ENCODE results near the gene MSTO1.
A peak's percentile ranks its signal among the peaks of the same experiment; 100 is the strongest.
"Not testable (repeated sequence)": the region's sequence is repeated elsewhere in the genome, so short reads cannot be mapped to it uniquely, and the experiment has no call there.

The MSTO1 gene

GRCh38 chr1:155608888-155609225, 1.2 kb upstream of the MSTO1 start:
- Histone ChIP-seq H4K20me1 (ENCODE audit: insufficient read depth, low read length) (no peaks in the 10 kb centered on the region), H3K27ac (ENCODE audit: low read depth, low read length, poor library complexity, severe bottlenecking) (peak overlapping the region; percentile 34), H3K4me1 (ENCODE audit: insufficient read depth, low read length, severe bottlenecking) (no peaks in the 10 kb centered on the region), H3K9me2 (ENCODE audit: low read depth, low read length) (no peaks in the 10 kb centered on the region), H3K9me3 (ENCODE audit: low read length) (no peaks in the 10 kb centered on the region), H3K4me3 (ENCODE audit: low read depth, low read length, poor library complexity, severe bottlenecking) (no peak overlapping the region), H3K79me2 (ENCODE audit: insufficient read depth, low read length) (no peaks in the 10 kb centered on the region), H3F3A (ENCODE audit: insufficient read depth, low read length) (no peaks in the 10 kb centered on the region), H3K4me2 (ENCODE audit: low read length) (no peak overlapping the region), H3K27me3 (ENCODE audit: insufficient read depth, low read length) (no peaks in the 10 kb centered on the region), H3K9ac (ENCODE audit: low read length) (no peak overlapping the region), H2AFZ (ENCODE audit: low read length) (no peak overlapping the region), H3K36me3 (ENCODE audit: insufficient read depth, low read length) (peaks cover 14% of the 10 kb centered on the region; the same call in 1 of the 2 replicates)
- no peak for TF ChIP-seq CTCF (IDR thresholded peaks at IDR 0.05; ENCODE audit: low read length)
- TF ChIP-seq EZH2 (IDR thresholded peaks at IDR 0.05; ENCODE audit: borderline replicate concordance, low read length): no peak

GRCh38 chr1:155610257-155610647, 234 bp downstream of the MSTO1 start:
- peaks cover 14% of the 10 kb centered on the region; the same call in 1 of the 2 replicates for H3K36me3 ChIP-seq (ENCODE audit: insufficient read depth, low read length)
- H3K9me2 ChIP-seq (ENCODE audit: low read depth, low read length); H4K20me1 ChIP-seq (ENCODE audit: insufficient read depth, low read length); H2AFZ ChIP-seq (ENCODE audit: low read length); H3K4me1 ChIP-seq (ENCODE audit: insufficient read depth, low read length, severe bottlenecking); H3K79me2 ChIP-seq (ENCODE audit: insufficient read depth, low read length); H3K9me3 ChIP-seq (ENCODE audit: low read length); H3F3A ChIP-seq (ENCODE audit: insufficient read depth, low read length); H3K27ac ChIP-seq (ENCODE audit: low read depth, low read length, poor library complexity, severe bottlenecking); H3K27me3 ChIP-seq (ENCODE audit: insufficient read depth, low read length); H3K9ac ChIP-seq (ENCODE audit: low read length): not testable (repeated sequence)
- peak overlapping the region; percentile 79 for H3K4me3 ChIP-seq (ENCODE audit: low read depth, low read length, poor library complexity, severe bottlenecking)
- H3K4me2 ChIP-seq (ENCODE audit: low read length): peak overlapping the region; percentile 89; the same call in 1 of the 2 replicates

- H3K9me3 ChIP-seq (ENCODE audit: low read length); H3K9ac ChIP-seq (ENCODE audit: low read length); H3F3A ChIP-seq (ENCODE audit: insufficient read depth, low read length); H4K20me1 ChIP-seq (ENCODE audit: insufficient read depth, low read length); H3K79me2 ChIP-seq (ENCODE audit: insufficient read depth, low read length); H3K4me2 ChIP-seq (ENCODE audit: low read length); H2AFZ ChIP-seq (ENCODE audit: low read length); H3K27me3 ChIP-seq (ENCODE audit: insufficient read depth, low read length); H3K4me3 ChIP-seq (ENCODE audit: low read depth, low read length, poor library complexity, severe bottlenecking); H3K4me1 ChIP-seq (ENCODE audit: insufficient read depth, low read length, severe bottlenecking); H3K9me2 ChIP-seq (ENCODE audit: low read depth, low read length); H3K27ac ChIP-seq (ENCODE audit: low read depth, low read length, poor library complexity, severe bottlenecking): not testable (repeated sequence)
- peaks cover 14% of the 10 kb centered on the region; the same call in 1 of the 2 replicates for H3K36me3 ChIP-seq (ENCODE audit: insufficient read depth, low read length)
Measured at GRCh38 chr1:155613226-155613625, 3.2 kb downstream of the MSTO1 start.

- no peak for TF ChIP-seq CTCF (IDR thresholded peaks at IDR 0.05; ENCODE audit: low read length)
- TF ChIP-seq EZH2 (IDR thresholded peaks at IDR 0.05; ENCODE audit: borderline replicate concordance, low read length): no peak
- Histone ChIP-seq H3K27ac (ENCODE audit: low read depth, low read length, poor library complexity, severe bottlenecking) (no peak overlapping the region), H3K9me3 (ENCODE audit: low read length) (0 out of 2 replicates have a peak, but pooled peaks cover 3% of the 10 kb centered on the region), H4K20me1 (ENCODE audit: insufficient read depth, low read length) (no peaks in the 10 kb centered on the region), H3K4me3 (ENCODE audit: low read depth, low read length, poor library complexity, severe bottlenecking) (no peak overlapping the region), H2AFZ (ENCODE audit: low read length) (no peak overlapping the region), H3K4me2 (ENCODE audit: low read length) (no peak overlapping the region), H3K4me1 (ENCODE audit: insufficient read depth, low read length, severe bottlenecking) (no peaks in the 10 kb centered on the region), H3K27me3 (ENCODE audit: insufficient read depth, low read length) (no peaks in the 10 kb centered on the region; the same call in 1 of the 2 replicates), H3K79me2 (ENCODE audit: insufficient read depth, low read length) (no peaks in the 10 kb centered on the region), H3K9me2 (ENCODE audit: low read depth, low read length) (no peaks in the 10 kb centered on the region), H3F3A (ENCODE audit: insufficient read depth, low read length) (no peaks in the 10 kb centered on the region), H3K9ac (ENCODE audit: low read length) (no peak overlapping the region), H3K36me3 (ENCODE audit: insufficient read depth, low read length) (no peaks in the 10 kb centered on the region; the same call in 1 of the 2 replicates)
Measured at GRCh38 chr1:155622191-155622590, 12.2 kb downstream of the MSTO1 start.
